ENCODE measurements around the gene LEKR1. TPM values are rescaled to one million over a fixed set of nuclear protein-coding genes. Genes with fewer than 3 reads are reported as not detected.

The LEKR1 gene
- total and polyA plus RNA-seq, 2 of the 13 experiments (the other 11 are each of a cell fraction or from before 2014, with no cell fraction given), result 0.49 to 1.5 TPM

- TF ChIP-seq, protein P1, sequence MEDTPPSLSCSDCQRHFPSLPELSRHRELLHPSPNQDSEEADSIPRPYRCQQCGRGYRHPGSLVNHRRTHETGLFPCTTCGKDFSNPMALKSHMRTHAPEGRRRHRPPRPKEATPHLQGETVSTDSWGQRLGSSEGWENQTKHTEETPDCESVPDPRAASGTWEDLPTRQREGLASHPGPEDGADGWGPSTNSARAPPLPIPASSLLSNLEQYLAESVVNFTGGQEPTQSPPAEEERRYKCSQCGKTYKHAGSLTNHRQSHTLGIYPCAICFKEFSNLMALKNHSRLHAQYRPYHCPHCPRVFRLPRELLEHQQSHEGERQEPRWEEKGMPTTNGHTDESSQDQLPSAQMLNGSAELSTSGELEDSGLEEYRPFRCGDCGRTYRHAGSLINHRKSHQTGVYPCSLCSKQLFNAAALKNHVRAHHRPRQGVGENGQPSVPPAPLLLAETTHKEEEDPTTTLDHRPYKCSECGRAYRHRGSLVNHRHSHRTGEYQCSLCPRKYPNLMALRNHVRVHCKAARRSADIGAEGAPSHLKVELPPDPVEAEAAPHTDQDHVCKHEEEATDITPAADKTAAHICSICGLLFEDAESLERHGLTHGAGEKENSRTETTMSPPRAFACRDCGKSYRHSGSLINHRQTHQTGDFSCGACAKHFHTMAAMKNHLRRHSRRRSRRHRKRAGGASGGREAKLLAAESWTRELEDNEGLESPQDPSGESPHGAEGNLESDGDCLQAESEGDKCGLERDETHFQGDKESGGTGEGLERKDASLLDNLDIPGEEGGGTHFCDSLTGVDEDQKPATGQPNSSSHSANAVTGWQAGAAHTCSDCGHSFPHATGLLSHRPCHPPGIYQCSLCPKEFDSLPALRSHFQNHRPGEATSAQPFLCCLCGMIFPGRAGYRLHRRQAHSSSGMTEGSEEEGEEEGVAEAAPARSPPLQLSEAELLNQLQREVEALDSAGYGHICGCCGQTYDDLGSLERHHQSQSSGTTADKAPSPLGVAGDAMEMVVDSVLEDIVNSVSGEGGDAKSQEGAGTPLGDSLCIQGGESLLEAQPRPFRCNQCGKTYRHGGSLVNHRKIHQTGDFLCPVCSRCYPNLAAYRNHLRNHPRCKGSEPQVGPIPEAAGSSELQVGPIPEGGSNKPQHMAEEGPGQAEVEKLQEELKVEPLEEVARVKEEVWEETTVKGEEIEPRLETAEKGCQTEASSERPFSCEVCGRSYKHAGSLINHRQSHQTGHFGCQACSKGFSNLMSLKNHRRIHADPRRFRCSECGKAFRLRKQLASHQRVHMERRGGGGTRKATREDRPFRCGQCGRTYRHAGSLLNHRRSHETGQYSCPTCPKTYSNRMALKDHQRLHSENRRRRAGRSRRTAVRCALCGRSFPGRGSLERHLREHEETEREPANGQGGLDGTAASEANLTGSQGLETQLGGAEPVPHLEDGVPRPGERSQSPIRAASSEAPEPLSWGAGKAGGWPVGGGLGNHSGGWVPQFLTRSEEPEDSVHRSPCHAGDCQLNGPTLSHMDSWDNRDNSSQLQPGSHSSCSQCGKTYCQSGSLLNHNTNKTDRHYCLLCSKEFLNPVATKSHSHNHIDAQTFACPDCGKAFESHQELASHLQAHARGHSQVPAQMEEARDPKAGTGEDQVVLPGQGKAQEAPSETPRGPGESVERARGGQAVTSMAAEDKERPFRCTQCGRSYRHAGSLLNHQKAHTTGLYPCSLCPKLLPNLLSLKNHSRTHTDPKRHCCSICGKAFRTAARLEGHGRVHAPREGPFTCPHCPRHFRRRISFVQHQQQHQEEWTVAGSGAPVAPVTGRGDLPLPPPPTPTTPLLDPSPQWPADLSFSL (CRISPR knock-in tag; IDR thresholded peaks at IDR 0.05), result no peak
- TF ChIP-seq RARG (CRISPR knock-in tag; IDR thresholded peaks at IDR 0.05; ENCODE audit: low read depth), result no peak
- no peak for TF ChIP-seq PITX1 (CRISPR knock-in tag; IDR thresholded peaks at IDR 0.05)
- TF ChIP-seq DMTF1 (CRISPR knock-in tag; IDR thresholded peaks at IDR 0.05), result no peak
- TF ChIP-seq, protein P2, sequence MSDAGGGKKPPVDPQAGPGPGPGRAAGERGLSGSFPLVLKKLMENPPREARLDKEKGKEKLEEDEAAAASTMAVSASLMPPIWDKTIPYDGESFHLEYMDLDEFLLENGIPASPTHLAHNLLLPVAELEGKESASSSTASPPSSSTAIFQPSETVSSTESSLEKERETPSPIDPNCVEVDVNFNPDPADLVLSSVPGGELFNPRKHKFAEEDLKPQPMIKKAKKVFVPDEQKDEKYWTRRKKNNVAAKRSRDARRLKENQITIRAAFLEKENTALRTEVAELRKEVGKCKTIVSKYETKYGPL (CRISPR knock-in tag; IDR thresholded peaks at IDR 0.05), result no peak
- no peak for TF ChIP-seq ZNF619 (CRISPR knock-in tag; IDR thresholded peaks at IDR 0.05)
- TF ChIP-seq FOXK2 (IDR thresholded peaks at IDR 0.05), result no peak
- TF ChIP-seq CREB1 (IDR thresholded peaks at IDR 0.05), result no peak
- no peak for TF ChIP-seq CREB1 (CRISPR knock-in tag; IDR thresholded peaks at IDR 0.05)
- TF ChIP-seq, protein P3, sequence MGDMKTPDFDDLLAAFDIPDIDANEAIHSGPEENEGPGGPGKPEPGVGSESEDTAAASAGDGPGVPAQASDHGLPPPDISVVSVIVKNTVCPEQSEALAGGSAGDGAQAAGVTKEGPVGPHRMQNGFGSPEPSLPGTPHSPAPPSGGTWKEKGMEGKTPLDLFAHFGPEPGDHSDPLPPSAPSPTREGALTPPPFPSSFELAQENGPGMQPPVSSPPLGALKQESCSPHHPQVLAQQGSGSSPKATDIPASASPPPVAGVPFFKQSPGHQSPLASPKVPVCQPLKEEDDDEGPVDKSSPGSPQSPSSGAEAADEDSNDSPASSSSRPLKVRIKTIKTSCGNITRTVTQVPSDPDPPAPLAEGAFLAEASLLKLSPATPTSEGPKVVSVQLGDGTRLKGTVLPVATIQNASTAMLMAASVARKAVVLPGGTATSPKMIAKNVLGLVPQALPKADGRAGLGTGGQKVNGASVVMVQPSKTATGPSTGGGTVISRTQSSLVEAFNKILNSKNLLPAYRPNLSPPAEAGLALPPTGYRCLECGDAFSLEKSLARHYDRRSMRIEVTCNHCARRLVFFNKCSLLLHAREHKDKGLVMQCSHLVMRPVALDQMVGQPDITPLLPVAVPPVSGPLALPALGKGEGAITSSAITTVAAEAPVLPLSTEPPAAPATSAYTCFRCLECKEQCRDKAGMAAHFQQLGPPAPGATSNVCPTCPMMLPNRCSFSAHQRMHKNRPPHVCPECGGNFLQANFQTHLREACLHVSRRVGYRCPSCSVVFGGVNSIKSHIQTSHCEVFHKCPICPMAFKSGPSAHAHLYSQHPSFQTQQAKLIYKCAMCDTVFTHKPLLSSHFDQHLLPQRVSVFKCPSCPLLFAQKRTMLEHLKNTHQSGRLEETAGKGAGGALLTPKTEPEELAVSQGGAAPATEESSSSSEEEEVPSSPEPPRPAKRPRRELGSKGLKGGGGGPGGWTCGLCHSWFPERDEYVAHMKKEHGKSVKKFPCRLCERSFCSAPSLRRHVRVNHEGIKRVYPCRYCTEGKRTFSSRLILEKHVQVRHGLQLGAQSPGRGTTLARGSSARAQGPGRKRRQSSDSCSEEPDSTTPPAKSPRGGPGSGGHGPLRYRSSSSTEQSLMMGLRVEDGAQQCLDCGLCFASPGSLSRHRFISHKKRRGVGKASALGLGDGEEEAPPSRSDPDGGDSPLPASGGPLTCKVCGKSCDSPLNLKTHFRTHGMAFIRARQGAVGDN (CRISPR knock-in tag; IDR thresholded peaks at IDR 0.05), result no peak
- no peak for TF ChIP-seq SNAI1 (CRISPR knock-in tag; IDR thresholded peaks at IDR 0.05; ENCODE audit: borderline replicate concordance)
- no peak for TF ChIP-seq HOXA5 (CRISPR knock-in tag; IDR thresholded peaks at IDR 0.05)
- no peak for TF ChIP-seq ZNF124 (CRISPR knock-in tag; IDR thresholded peaks at IDR 0.05)
These were observed 92.6 kb downstream of the LEKR1 start (continued) for GRCh38 chr3:156918746-156919145.
